ENCODE results near the gene SINHCAF.
A peak's percentile ranks its signal among the peaks of the same experiment; 100 is the strongest.

- TF ChIP-seq CTCF (IDR thresholded peaks at IDR 0.05) (peak; percentile 50 to 70 (median 57)), POLR2AphosphoS5 (IDR thresholded peaks at IDR 0.05) (no peak), POLR2A (IDR thresholded peaks at IDR 0.05; ENCODE audit: low read depth) (no peak), EP300 (IDR thresholded peaks at IDR 0.05) (no peak)
Measured at GRCh38 chr12:31238764-31239387, 87.1 kb downstream of the SINHCAF start.

All from esophagus muscularis mucosa (tissue), 4 donors.